ENCODE results near the gene PACSIN1.
A peak's percentile ranks its signal among the peaks of the same experiment; 100 is the strongest.

Gene PACSIN1

GRCh38 chr6:34524971-34525370, 59.1 kb downstream of the PACSIN1 start:
- TF ChIP-seq CTCF (IDR thresholded peaks at IDR 0.05; ENCODE audit: low read depth, low read length): no peak
- DNase-seq (ENCODE audit: extremely low read depth, low read depth): no peak

GRCh38 chr6:34525431-34526175, 59.7 kb downstream of the PACSIN1 start:
- no peak for DNase-seq (ENCODE audit: extremely low read depth, low read depth)
- TF ChIP-seq CTCF (IDR thresholded peaks at IDR 0.05; ENCODE audit: low read depth, low read length): no peak

- no peak for DNase-seq (ENCODE audit: extremely low read depth, low read depth)
- TF ChIP-seq CTCF (IDR thresholded peaks at IDR 0.05; ENCODE audit: low read depth, low read length): no peak
Observed at GRCh38 chr6:34526241-34526972, 60.5 kb downstream of the PACSIN1 start.

- TF ChIP-seq CTCF (IDR thresholded peaks at IDR 0.05; ENCODE audit: low read depth, low read length): peak; percentile 59
- peak; percentile 57 for DNase-seq (ENCODE audit: extremely low read depth, low read depth)
Observed at GRCh38 chr6:34526992-34527728, 61.3 kb downstream of the PACSIN1 start.

GRCh38 chr6:34527751-34528670, 62.1 kb downstream of the PACSIN1 start:
- no peak for DNase-seq (ENCODE audit: extremely low read depth, low read depth)
- TF ChIP-seq CTCF (IDR thresholded peaks at IDR 0.05; ENCODE audit: low read depth, low read length): no peak

GRCh38 chr6:34528996-34529664, 63.3 kb downstream of the PACSIN1 start:
- no peak for TF ChIP-seq CTCF (IDR thresholded peaks at IDR 0.05; ENCODE audit: low read depth, low read length)

More at GRCh38 chr6:34528996-34529664, 63.3 kb downstream of the PACSIN1 start:
- no peak for DNase-seq (ENCODE audit: extremely low read depth, low read depth)

Data from AG09319 (cell line).